ENCODE measurements around the gene FTO.

GRCh38 chr16:53741546-53741945 lies 37.6 kb downstream of the FTO start:
- TF ChIP-seq E2F5 (CRISPR knock-in tag; IDR thresholded peaks at IDR 0.05) (no peak), CTCF (IDR thresholded peaks at IDR 0.05) (no peak), PREB (CRISPR knock-in tag; IDR thresholded peaks at IDR 0.05; ENCODE audit: borderline replicate concordance) (no peak), USF1 (CRISPR knock-in tag; IDR thresholded peaks at IDR 0.05) (no peak), SP1 (CRISPR knock-in tag; conservative IDR thresholded peaks at IDR 0.05) (no peak), NFATC4 (CRISPR knock-in tag; IDR thresholded peaks at IDR 0.05) (no peak), ZNF396 (CRISPR knock-in tag; IDR thresholded peaks at IDR 0.05; ENCODE audit: borderline replicate concordance) (no peak), ZBTB21 (CRISPR knock-in tag; IDR thresholded peaks at IDR 0.05; ENCODE audit: borderline replicate concordance) (no peak), NFYB (CRISPR knock-in tag; conservative IDR thresholded peaks at IDR 0.05; ENCODE audit: low read depth) (no peak), TCF7 (CRISPR knock-in tag; IDR thresholded peaks at IDR 0.05; ENCODE audit: low read depth) (no peak), EMX1 (CRISPR knock-in tag; IDR thresholded peaks at IDR 0.05) (no peak), E2F4 (CRISPR knock-in tag; IDR thresholded peaks at IDR 0.05; ENCODE audit: borderline replicate concordance, low read depth) (no peak), ZNF232 (CRISPR knock-in tag; IDR thresholded peaks at IDR 0.05) (no peak)
